T-helper 2 cell (primary cell): ENCODE data around the gene IZUMO4.
"Not testable (repeated sequence)": the region's sequence is repeated elsewhere in the genome, so short reads cannot be mapped to it uniquely, and the experiment has no call there.

Source experiments
- DNase-seq, 5 experiments: peaks; one replicate each; pipeline versions ENCODE4 v3.0.0 to v3.0.0-alpha.2; 2012 to 2022

IZUMO4 gene

DNA sequence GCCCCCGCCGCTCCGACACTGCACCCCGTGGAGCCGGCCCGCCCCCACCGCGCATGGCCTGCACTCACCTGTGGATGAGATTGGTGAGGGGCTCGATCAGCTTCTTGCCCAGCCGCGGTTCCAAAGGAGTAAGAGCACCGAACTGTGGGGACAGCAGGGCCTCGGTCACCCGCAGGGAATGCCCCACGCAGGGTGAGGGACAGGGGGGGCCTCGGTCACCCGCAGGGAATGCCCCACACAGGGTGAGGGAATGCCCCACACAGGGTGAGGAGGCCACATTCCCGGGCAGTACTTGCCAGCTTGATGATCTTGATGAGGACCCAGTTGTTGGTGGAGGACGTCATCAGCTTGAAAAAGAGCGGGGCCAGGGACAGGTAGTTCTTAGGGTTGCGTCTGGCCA lies 32.3 kb downstream of the IZUMO4 start:
- no peak for DNase-seq

DNA sequence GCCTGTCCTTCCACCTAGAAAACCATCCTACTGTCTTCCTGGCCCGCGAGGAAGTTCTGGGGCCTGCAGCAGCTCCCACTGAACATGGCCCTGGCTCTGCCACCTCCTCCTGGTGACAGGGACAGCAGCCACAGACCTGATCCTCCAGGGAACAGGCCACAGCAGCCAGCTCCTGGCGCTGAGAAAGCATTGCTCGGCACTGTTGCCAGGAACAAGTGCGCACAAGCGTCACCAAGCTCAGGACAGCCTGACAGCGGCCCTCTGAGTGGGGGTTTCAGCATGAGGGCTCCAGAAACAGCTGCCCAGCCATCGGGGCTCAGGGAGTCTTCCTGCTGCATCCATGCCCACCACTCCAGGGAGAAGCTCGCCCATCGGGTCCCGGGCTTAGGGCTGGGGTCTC lies 32.8 kb downstream of the IZUMO4 start:
- no peak for DNase-seq

DNA sequence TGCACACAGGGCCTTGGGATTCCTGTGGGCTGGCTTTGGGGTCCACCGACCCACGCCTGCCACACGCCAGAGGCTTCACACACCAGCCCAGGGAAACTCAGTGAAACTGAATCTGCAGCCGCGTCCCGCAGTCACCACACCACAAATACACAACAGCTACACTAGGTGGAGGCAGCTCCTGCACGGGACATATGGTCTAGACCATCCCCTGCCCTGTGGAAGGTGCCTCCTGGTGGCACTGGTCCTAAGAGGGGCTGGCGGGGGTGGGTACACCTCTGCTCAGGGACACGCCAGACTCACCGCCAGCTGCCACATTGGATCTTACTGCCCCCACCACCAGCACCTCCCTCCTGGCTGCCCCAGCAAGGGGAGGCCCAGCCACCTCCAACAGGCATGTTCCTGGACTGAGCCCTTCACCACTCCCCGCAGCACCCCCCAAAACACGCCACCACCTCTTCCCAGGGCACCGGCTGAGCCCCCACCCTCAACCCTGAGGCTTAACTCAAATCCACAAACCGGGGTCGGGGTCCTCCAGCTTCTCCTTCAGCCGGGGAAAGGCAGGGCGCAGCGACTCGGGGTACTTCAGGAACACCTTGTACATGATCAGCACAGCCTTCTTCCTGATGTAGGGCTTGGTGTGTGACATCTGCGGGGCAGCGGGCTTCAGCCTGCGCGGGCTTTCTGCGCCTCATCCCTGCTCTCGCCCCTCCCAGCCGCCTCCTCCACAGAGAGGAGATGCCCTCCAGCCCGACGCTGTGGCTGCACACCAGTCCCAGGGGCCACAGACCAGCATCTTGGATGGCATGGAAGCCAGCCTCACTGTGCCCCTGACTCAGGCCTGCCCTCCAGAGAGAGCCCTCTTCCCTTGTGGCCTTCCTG lies 33.4 kb downstream of the IZUMO4 start:
- DNase-seq = no peak

DNA sequence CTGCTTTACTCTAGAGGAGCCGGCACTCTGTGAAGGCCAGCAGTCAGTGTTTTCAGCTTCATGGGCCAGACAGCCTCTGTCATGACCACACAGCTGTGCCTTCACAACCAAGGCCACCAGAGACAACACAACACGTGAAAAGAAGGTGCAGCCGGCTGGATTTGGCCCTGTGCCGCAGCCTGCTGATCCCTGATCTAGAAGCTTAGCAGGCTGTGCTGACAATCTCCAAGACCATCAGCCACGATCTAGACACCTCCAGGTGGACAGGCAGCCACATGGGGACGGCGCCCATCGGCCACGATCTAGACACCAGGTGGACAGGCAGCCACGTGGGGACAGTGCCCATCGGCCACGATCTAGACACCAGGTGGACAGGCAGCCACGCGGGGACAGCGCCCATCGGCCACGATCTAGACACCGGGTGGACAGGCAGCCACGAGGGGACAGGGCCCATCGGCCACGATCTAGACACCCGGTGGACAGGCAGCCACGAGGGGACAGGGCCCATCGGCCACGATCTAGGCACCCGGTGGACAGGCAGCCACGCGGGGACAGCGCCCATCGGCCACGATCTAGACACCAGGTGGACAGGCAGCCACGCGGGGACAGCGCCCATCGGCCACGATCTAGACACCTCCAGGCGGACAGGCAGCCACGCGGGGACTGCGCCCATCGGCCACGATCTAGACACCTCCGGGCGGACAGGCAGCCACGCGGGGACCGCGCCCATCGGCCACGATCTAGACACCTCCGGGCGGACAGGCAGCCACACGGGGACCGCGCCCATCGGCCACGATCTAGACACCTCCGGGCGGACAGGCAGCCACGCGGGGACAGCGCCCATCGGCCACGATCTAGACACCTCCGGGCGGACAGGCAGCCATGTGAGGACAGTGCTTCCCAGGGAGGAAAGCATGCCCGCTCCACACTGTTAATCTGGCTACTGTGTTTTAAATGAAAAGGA lies 34.6 kb downstream of the IZUMO4 start:
- DNase-seq = not testable (repeated sequence)

DNA sequence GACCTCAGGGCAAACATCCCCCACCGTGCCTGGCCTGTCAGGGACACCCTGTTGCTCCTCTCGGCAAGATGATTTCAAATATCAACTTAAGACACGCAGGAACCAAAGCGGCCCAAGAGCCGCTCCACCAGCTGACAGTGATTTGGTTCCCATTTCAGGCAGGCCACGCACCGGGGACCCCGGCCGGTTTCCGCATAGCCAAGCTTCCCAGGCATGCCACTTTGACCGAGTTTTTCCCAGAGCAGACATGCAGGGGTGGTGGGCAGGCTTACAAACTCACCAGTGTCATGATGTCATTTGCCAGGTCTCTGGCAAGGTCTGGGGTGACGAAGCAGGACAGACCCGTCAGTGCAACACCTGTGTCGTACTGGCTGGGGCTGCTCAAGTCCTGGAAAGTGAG lies 35.5 kb downstream of the IZUMO4 start:
- no peak for DNase-seq

DNA sequence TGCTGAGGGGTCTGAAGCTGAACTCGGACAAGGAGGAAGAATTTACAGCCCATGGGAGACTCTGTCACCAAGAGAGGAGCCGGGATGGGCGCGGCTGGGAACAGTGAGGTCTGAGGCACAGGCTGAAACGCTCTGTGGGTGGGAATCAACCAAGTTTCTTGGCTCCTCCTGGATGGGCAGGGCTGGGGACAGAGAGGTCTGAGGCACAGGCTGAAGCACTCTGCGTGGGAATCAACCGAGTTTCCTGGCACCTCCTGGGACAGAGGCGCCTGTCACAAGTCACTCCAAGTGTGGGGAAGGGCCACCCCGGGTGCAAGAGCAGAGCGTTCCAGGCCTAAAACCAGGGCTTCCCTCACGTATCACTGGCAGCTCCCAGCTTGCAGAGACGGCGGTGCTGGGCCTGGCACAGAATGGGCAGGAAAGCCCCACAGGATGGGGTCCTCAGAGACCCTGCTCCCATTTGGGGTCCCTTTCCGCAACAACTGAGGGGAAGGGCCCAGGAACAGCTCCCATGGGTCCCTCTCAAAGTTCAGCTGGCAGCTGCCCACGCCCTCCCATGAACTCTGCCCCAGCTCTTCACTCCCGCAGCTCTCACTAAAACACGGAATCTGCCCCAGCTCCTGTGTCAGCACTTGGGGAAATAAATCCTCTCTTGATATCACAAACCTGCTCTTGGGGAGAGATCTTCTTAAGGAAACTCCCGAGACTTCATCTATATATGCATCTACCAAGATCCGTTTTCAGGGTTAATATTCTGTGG lies 36.2 kb downstream of the IZUMO4 start:
- DNase-seq = no peak

DNA sequence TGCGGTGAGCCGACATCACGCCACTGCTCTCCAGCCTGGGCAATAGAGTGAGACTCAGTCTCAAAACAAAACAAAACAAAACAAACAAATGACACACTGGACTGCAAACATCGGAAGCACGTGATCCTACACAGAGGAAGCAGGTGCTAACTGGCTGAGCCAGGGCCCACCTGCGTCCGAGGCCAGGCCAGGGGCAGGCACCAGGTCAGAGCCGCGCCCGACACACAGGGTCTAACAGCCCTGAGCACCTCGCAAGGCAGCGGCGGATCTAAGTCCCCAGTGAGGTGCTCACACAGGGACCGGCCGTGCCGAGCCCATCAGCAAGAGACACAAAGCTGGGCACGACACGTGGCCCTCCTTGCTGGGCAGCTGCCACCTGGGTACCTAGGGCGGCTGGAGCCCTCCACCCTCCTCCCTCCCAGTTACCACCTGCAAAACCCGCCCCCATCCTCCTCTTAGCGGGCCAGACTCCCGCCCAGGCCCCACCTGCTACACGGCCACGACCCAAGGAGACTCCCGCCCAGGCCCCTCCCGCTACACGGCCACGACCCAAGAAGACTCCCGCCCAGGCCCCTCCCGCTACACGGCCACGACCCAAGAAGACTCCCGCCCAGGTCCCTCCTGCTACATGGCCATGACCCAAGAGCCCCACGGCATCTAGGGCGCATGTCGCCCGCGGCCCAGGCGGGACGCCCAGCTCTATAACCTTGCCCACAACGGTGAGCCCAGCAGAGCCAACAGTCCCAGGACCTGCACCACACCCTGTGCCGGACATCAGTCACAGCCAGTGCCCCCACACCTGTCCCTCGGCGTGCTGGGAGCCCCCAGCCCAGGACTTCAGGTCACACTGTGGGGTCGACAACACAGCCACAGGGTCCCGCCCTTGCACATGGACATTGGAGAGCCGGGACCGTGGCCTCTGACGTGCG lies 39.0 kb downstream of the IZUMO4 start:
- DNase-seq = no peak

DNA sequence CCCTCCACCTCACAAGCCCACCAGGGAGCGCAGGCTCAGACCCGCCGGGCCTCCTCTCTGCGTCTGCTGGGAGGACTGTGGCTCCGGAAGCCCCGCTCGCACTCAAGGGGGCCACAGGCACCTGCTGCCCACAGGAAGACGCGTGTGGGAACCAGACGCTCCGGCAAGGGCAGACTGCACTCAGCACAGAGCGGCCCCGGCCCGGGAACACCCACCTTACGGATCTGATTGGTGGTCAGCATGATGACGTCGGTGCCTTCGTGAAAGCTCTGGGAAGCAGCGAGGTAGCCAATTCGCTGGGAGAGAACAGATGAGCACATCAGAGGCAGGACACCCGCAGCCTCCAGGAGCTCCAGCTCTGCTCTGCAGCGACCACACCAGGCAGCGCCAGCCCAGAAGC lies 40.1 kb downstream of the IZUMO4 start:
- no peak for DNase-seq

DNA sequence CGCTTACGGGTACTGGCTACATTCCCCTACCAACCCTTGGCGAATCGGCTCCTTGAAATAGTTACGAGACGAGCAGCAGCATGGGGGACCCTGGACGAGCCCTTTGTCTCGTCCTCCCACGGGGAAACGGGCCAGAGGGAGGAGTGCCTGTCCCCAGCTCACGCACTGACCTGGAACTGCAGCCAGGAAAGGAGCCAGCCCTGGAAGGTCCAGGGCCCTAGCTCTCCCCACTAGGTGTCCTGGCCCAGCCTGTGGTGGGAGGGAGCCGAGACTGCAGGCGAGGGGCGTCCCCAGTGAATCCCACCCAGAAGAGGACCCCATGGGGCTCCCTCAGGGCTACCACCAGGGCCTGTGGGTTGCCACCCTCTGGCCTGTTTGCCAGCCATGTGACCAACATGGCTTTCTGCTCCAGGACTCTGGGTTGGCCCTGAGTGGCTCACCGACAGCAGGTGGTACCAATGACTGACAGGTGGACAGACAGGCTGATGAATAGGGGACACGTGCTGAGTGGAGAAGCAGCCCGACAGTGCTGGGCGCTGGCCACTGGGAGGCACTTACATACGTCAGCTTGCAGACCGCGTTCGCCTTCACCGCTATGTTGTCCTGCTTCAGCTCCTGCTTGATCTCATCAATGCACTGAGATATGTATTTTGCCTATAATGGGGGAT lies 41.5 kb downstream of the IZUMO4 start:
- DNase-seq = no peak

DNA sequence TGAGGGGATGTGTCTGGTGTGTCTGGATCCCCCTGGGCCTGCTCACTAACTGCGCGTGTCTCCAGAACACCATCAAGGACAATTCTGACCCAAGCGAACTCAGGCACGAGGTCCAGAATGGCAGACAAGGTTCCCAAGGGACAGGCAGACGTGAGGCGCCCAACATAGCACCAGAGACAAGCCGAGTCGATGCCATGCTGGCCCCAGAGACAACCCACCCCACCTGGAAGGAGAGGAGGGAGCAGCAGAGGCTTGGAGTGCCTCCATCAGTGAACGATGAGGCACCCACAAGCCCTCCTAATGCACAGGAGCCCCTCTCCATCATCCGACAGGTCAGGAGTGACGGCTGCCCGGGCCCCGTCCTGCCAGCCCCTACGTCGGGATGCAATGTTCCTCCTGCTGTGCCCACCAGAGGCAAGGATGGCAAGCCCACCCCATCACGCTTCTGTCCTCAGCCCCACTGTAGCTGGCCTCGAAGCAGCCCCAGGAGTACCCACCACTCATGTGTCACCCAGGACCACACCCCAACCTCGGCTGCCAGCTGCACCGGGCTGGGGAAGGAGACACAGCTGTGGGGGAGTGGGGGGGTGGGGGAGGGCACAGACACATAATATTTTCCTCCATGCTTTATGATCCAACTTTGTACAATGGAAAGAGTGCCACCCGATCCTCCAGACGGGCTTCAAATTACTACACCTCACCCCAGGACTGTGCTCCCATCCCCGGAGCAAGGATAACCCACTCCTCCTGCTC lies 42.8 kb downstream of the IZUMO4 start:
- no peak for DNase-seq

DNA sequence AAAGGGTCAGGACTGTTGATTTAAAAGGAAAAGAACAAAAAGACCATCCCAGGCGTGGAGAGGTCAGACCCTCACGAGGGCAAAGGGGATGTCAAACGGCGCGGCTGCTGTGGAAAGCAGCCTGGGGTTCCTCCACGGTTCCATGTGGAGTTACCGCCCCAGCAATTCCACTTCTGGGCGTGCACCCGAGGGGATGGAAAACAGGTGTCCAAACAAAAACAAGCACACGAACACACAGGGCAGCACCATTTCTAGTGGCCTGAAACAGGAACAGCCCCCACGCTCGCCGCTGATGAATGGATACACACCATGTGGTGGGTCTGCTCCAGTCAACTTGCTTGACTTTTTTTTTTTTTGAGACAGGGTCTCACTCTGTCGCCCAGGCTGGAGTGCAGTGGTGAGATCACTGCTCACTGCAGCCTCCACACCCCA lies 43.4 kb downstream of the IZUMO4 start:
- no peak for DNase-seq

DNA sequence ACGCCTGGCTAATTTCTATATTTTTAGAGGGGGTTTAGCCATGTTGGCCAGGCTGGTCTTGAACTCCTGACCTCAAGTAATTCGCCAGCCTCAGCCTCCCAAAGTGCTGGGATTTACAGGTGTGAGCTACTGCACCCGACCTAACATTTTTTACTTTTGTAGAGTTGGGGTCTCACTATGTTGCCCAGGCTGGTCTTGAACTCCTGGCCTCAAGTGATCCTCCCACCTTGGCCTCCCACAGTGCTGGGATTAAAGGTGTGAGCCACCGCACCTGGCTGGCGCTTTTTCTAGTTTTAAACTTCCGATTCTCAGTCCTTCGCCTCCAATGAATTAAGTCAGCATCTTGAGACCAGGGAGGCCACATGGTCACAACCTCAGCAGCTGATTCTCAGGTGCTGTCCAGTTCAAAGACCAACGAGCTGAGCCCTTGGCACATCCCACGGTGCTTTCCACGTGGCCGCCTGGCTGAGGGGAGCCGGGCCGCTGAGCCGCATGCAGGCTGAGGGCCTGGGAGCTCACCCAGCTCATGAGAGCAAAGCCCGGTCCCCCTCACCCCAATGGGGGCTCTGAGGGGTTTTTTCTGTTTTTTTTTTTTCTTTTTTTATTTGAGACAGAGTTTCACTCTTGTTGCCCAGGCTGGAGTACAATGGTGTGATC lies 45.6 kb downstream of the IZUMO4 start:
- DNase-seq = no peak

DNA sequence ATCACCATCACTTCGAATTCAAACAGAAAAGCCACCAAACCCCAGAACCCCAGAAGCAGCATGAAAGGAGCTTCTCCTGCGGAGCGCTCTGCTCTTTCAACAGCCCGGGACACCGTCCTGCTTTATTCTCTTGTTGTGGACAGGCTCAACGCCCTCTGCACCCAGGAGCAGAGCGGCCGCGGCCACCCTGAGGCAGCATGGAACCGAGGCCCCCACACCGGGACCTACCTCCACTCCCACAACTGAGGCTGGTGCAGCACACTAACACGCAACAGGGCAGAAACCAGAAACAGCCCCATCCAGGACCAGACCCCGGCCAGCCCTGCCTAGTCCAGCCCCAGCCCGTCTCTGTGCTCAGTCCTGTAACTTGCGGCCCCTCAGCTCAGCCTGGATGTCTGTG lies 47.5 kb downstream of the IZUMO4 start:
- no peak for DNase-seq

DNA sequence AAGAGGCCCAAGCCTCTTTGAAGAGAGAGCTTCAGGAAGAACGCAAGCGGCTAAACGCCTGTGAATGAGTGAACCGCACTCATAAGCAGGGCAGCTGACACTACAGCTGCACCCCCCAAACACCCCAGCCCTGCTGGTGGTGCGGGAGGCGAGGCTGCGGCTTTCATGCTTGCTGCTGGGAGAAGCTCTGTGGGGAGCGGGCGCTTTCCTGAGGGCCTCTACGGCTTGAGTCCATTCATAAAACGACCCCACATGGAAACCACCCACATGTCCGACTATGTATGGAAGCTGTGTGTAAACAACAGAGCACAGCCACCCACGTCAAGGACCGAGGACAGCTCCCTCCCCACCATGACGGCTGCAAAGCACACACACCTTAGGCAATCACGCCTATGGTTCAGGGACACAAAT lies 49.1 kb downstream of the IZUMO4 start:
- DNase-seq = no peak

DNA sequence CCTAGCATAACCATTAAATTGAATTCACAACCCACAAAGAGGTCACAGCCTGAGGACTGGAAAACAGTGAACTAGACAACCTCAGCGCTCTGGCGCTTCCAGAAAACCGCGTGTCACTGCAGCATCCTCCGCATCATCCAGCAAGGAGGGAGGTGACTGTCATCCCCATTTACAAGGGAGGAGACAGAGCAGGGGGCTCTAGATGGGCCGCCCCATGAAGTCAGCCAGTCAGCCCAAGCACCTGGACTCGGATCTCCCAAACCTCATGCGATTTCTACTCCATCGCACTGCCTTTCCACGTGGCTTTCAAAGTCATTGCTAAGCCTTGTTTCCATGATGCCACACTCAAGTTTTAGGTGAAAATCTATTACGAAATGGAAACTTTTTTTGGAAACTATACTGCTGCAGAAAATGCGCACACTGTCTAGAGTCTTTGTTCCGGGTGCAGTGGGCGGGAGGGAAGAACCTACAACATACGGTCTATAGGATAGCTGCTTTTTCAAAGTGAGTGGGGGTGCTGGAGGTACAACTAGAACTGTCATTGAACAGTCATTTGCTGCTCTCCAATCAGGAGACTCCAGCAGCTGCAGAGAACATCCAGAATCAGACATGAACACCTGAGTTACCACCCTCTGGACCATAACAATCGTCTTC lies 51.9 kb downstream of the IZUMO4 start:
- DNase-seq = no peak
